H1 (cell line): ENCODE measurements around the gene ZNF407. TPM values are rescaled to one million over a fixed set of nuclear protein-coding genes. Genes with fewer than 3 reads are reported as not detected.

Experiments used
- CTCF ChIA-PET: fragments of 300-600 bp; sonication (Branson Sonifier 250); formaldehyde crosslinking; loops from one replicate; lab custom pipeline; 2021; ENCODE audit not compliant: partially characterized antibody; lab: Charles Lee
- POLR2A ChIA-PET: fragments of 300-600 bp; sonication (Branson Sonifier 250); formaldehyde crosslinking; loops from one replicate; lab custom pipeline; 2021; ENCODE audit warnings: inconsistent platforms; ENCODE audit not compliant: partially characterized antibody; lab: Charles Lee
- DNase-seq, 2 experiments: peaks; one replicate each; pipeline versions ENCODE4 v3.0.0 to v3.0.0-alpha.2; 2010 to 2022; ENCODE audit warnings: low spot score in 2 of 2, low read depth in 1 of 2, mixed read lengths in 1 of 2
- FAIRE-seq: peaks from 2 replicates; lab custom pipeline; 2011; peaks lifted over from hg19 to GRCh38; lab: Jason Lieb, UNC
- H2AFZ ChIP-seq: 2 replicates; pipeline ENCODE4 v1.8.1; 2012; ENCODE audit warnings: low read length, inconsistent platforms
- H2AK5ac ChIP-seq: 2 replicates; pipeline ENCODE4 v1.6.1; 2013; ENCODE audit warnings: low read depth, low read length
- H2BK120ac ChIP-seq: replicated peaks from 2 replicates; pipeline ENCODE3; 2013; ENCODE audit warnings: low read depth, low read length, inconsistent platforms
- H2BK12ac ChIP-seq: 2 replicates; pipeline ENCODE4 v1.6.1; 2013; ENCODE audit warnings: low read depth, low read length
- H2BK15ac ChIP-seq: 2 replicates; pipeline ENCODE4 v1.6.1; 2013; ENCODE audit warnings: low read length
- H2BK20ac ChIP-seq: 2 replicates; pipeline ENCODE4 v1.6.1; 2013; ENCODE audit warnings: low read length
- H2BK5ac ChIP-seq: 2 replicates; pipeline ENCODE4 v1.6.1; 2013; ENCODE audit warnings: low read depth, low read length
- H3K14ac ChIP-seq: 2 replicates; pipeline ENCODE4 v1.6.1; 2013; ENCODE audit warnings: inconsistent platforms; ENCODE audit not compliant: insufficient read length
- H3K18ac ChIP-seq: 2 replicates; pipeline ENCODE4 v1.6.1; 2013; ENCODE audit warnings: low read length; ENCODE audit errors: extremely low read depth
- H3K23ac ChIP-seq: 2 replicates; pipeline ENCODE4 v1.6.1; 2013; ENCODE audit warnings: inconsistent platforms; ENCODE audit not compliant: insufficient read length
- H3K23me2 ChIP-seq: 2 replicates; pipeline ENCODE4 v1.6.1; 2013; ENCODE audit warnings: low read depth, low read length
- H3K27ac ChIP-seq: 2 replicates; pipeline ENCODE4 v1.6.1; 2011; ENCODE audit warnings: low read depth, low read length, inconsistent platforms
- H3K27me3 ChIP-seq, 4 experiments: replicated peaks in 1 of 4; 1 replicate in 1 of 4; 2 replicates in 3 of 4; pipeline versions ENCODE4 v1.6.1 to v1.8.1; 2011 to 2013; ENCODE audit warnings: low read length in 3 of 4, mild to moderate bottlenecking in 3 of 4, inconsistent platforms in 2 of 4, mixed read lengths in 2 of 4, moderate library complexity in 1 of 4; ENCODE audit not compliant: control insufficient read depth in 3 of 4, insufficient read depth in 3 of 4; ENCODE audit errors: extremely low read depth in 1 of 4
- H3K36me3 ChIP-seq, 4 experiments: 2 replicates each; pipeline versions ENCODE4 v1.6.1 to v1.8.1; 2011 to 2013; ENCODE audit warnings: mild to moderate bottlenecking in 4 of 4, low read length in 3 of 4, moderate library complexity in 2 of 4, control low read depth in 1 of 4, inconsistent platforms in 1 of 4; ENCODE audit not compliant: insufficient read depth in 4 of 4, control insufficient read depth in 2 of 4
- H3K4ac ChIP-seq: replicated peaks from 2 replicates; pipeline ENCODE3; 2013; ENCODE audit warnings: low read length, low read depth, mixed read lengths, inconsistent platforms; ENCODE audit not compliant: insufficient read length
- H3K4me1 ChIP-seq, 4 experiments: replicated peaks in 1 of 4; 1 replicate in 1 of 4; 2 replicates in 3 of 4; pipeline versions ENCODE4 v1.6.1 to v1.8.1; 2011 to 2013; ENCODE audit warnings: low read length in 3 of 4, inconsistent platforms in 2 of 4, mixed read lengths in 1 of 4; ENCODE audit not compliant: insufficient read depth in 4 of 4, control insufficient read depth in 3 of 4
- H3K4me2 ChIP-seq, 2 experiments: 2 replicates each; pipeline versions ENCODE4 v1.6.1 to v1.8.1; 2011 to 2013; ENCODE audit warnings: low read depth in 2 of 2, low read length in 2 of 2, control low read depth in 1 of 2, inconsistent platforms in 1 of 2, mild to moderate bottlenecking in 1 of 2; ENCODE audit not compliant: insufficient read depth in 1 of 2
- H3K4me3 ChIP-seq, 4 experiments: fragments of 200-600, 300-600 bp in 1 of 4; sonication (generic), shearing (Covaris generic), sonication (Bioruptor Twin) in 1 of 4; 2 replicates each; pipeline versions ENCODE4 v1.5.1 to v1.8.1; 2011 to 2016; ENCODE audit warnings: low read length in 4 of 4, low read depth in 3 of 4, control low read depth in 2 of 4, inconsistent platforms in 2 of 4, mild to moderate bottlenecking in 2 of 4, mixed read lengths in 1 of 4, moderate library complexity in 1 of 4; ENCODE audit not compliant: insufficient read depth in 2 of 4; ENCODE audit errors: extremely low read depth in 1 of 4
- H3K56ac ChIP-seq: replicated peaks from 2 replicates; pipeline ENCODE3; 2013; ENCODE audit warnings: low read depth, mild to moderate bottlenecking, mixed read lengths, low read length, inconsistent platforms; ENCODE audit not compliant: insufficient read length
- H3K79me1 ChIP-seq: 2 replicates; pipeline ENCODE4 v1.6.1; 2013; ENCODE audit warnings: low read depth, low read length, control low read depth
- H3K79me2 ChIP-seq, 2 experiments: 2 replicates each; pipeline versions ENCODE4 v1.6.1 to v1.8.1; 2012 to 2013; ENCODE audit warnings: low read length in 2 of 2, mild to moderate bottlenecking in 2 of 2, inconsistent platforms in 1 of 2; ENCODE audit not compliant: insufficient read depth in 2 of 2, control insufficient read depth in 1 of 2
- H3K9ac ChIP-seq, 4 experiments: replicated peaks in 1 of 4; 1 replicate in 1 of 4; 2 replicates in 3 of 4; pipeline versions ENCODE4 v1.6.1 to v1.8.1; 2011 to 2013; ENCODE audit warnings: low read depth in 3 of 4, low read length in 3 of 4, control low read depth in 2 of 4, mild to moderate bottlenecking in 2 of 4, moderate library complexity in 2 of 4, inconsistent platforms in 1 of 4; ENCODE audit errors: extremely low read depth in 1 of 4
- H3K9me3 ChIP-seq, 2 experiments: 2 replicates each; pipeline versions ENCODE4 v1.6.1 to v1.8.1; 2012 to 2013; ENCODE audit warnings: mild to moderate bottlenecking in 2 of 2, moderate library complexity in 2 of 2, control low read depth in 1 of 2, inconsistent platforms in 1 of 2, low read depth in 1 of 2, low read length in 1 of 2, mixed read lengths in 1 of 2; ENCODE audit not compliant: insufficient read depth in 2 of 2
- H4K20me1 ChIP-seq, 2 experiments: replicated peaks in 1 of 2; 2 replicates each; pipeline versions ENCODE3 to v1.8.1; 2011 to 2013; ENCODE audit warnings: inconsistent platforms in 2 of 2, low read length in 2 of 2, mild to moderate bottlenecking in 1 of 2; ENCODE audit not compliant: insufficient read depth in 2 of 2, control insufficient read depth in 1 of 2
- H4K5ac ChIP-seq: 2 replicates; pipeline ENCODE4 v1.6.1; 2013; ENCODE audit warnings: low read length, low read depth, mixed read lengths, inconsistent platforms; ENCODE audit not compliant: insufficient read length
- H4K8ac ChIP-seq: 2 replicates; pipeline ENCODE4 v1.8.0; 2013; ENCODE audit warnings: mild to moderate bottlenecking, moderate library complexity, low read length, inconsistent platforms; ENCODE audit not compliant: insufficient read depth; ENCODE audit errors: extremely low read depth
- H4K91ac ChIP-seq: replicated peaks from 2 replicates; pipeline ENCODE3; 2013; ENCODE audit warnings: low read length, mixed read lengths, inconsistent platforms; ENCODE audit not compliant: insufficient read length
- BRCA1 ChIP-seq: IDR thresholded peaks from 2 replicates; pipeline ENCODE4 v1.6.1; 2012; ENCODE audit warnings: low read depth, low read length, improper control_type of control experiment
- NANOG ChIP-seq: IDR thresholded peaks from 2 replicates; pipeline ENCODE4 v1.6.1; 2011; ENCODE audit warnings: low read length, low read depth, mild to moderate bottlenecking, inconsistent platforms; ENCODE audit not compliant: insufficient read depth, poor library complexity, severe bottlenecking
- PHF8 ChIP-seq: fragments of 200-600 bp; sonication (generic); conservative IDR thresholded peaks from 2 replicates; pipeline ENCODE4 v1.7.1; 2012; ENCODE audit warnings: low read depth, mild to moderate bottlenecking, inconsistent platforms, low read length, moderate library complexity
- RBBP5 ChIP-seq: IDR thresholded peaks from 2 replicates; pipeline ENCODE4 v1.7.1; 2012; ENCODE audit warnings: low read depth, mild to moderate bottlenecking, inconsistent platforms, low read length, moderate library complexity, borderline replicate concordance
- SIX5 ChIP-seq: IDR thresholded peaks from 2 replicates; pipeline ENCODE4 v1.6.1; 2011; ENCODE audit warnings: mild to moderate bottlenecking, low read depth, low read length
- SP2 ChIP-seq: IDR thresholded peaks from 2 replicates; pipeline ENCODE4 v1.6.1; 2012; ENCODE audit warnings: mild to moderate bottlenecking, low read length, inconsistent platforms
- SRF ChIP-seq: IDR thresholded peaks from 2 replicates; pipeline ENCODE4 v1.6.1; 2011; ENCODE audit warnings: mild to moderate bottlenecking, low read depth, low read length, moderate library complexity
- WGBS, 2 experiments: shearing (Covaris generic) in 1 of 2; methylation state at CpG; one replicate each; pipeline versions ENCODE4 v1.1.6 to v1.1.7; 2013 to 2015; ENCODE audit warnings: low lambda C conversion rate in 2 of 2, mixed read lengths in 2 of 2, inconsistent platforms in 1 of 2, low coverage in 1 of 2, missing lambda C conversion rate in 1 of 2; ENCODE audit not compliant: insufficient replicate concordance in 2 of 2, insufficient coverage in 1 of 2, insufficient read length in 1 of 2; ENCODE audit errors: extremely low coverage in 1 of 2, missing lambda C conversion rate in 1 of 2; 5-methylcytosine and 5-hydroxymethylcytosine counted together
- polyA plus RNA-seq, 7 experiments: library from polyadenylated mRNA; depleted of rRNA in 3 of 7; stranded (reverse) in 5 of 7; unstranded in 2 of 7; fragments of >200 nt in 5 of 7; fragments of 200-250 nt in 2 of 7; gene quantifications; 1 replicate in 5 of 7; 2 replicates in 1 of 7; 4 replicates in 1 of 7; pipeline versions ENCODE4 v1.2.1 to v1.2.3, GENCODE V29; 2011 to 2013; ENCODE audit warnings: missing spikeins in 2 of 7, mixed read lengths in 2 of 7
- total RNA-seq: library from RNA; stranded (reverse); fragmentation: NEBNext Ultra II Directional; extraction: Animal tissue kit (Norgen Biotek cat#: 25700); gene quantifications from 2 replicates; pipeline ENCODE4 v1.2.1, GENCODE V29; 2021

ZNF407 gene
- total and polyA plus RNA-seq, 2 of the 8 experiments (the other 6 are each of a cell fraction or from before 2014, with no cell fraction given), result 1.5 to 6.8 TPM

DNA sequence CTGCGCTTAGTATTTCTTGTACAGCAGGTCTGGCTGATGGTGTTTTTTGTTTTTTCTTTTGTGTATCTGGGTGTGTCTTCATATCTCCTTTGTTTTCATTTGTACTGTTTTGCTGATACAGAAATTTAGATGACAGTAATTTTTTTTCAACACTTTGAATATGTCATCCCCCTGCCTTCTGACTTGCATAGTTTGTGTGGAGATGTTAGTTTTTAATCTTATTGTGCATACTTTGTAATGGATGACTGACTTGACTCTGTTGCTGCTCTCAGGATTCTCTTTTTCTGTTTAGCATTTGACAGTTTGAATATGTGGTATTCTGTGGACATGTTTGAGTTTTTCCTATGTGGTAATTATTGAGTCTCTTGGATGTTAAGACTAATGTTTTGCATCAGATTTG, 161.3 kb downstream of the ZNF407 start:
- no peak overlapping the region for H2BK5ac ChIP-seq
- no peak overlapping the region for H4K8ac ChIP-seq
- H3K14ac ChIP-seq, result no peak overlapping the region
- TF ChIP-seq BRCA1 (no peak), SP2 (no peak), PHF8 (no peak), SRF (no peak), SIX5 (no peak), RBBP5 (no peak), NANOG (no peak)
- H2AFZ ChIP-seq, result no peak overlapping the region
- H3K36me3 ChIP-seq, result no peaks in the 10 kb centered on the region
- H4K91ac ChIP-seq, result no peak overlapping the region
- H4K20me1 ChIP-seq, result no peaks in the 10 kb centered on the region
- no peak overlapping the region for H3K4me2 ChIP-seq
- WGBS, 2 experiments, result 94% methylated on average over 1 of the region's 1 CpG; no CpG with 5 or more reads in 1 of the 2 experiments
- POLR2A ChIA-PET, result no interaction called here
- H3K56ac ChIP-seq, result no peak overlapping the region
- no peaks in the 10 kb centered on the region for H3K79me1 ChIP-seq
- H3K79me2 ChIP-seq, result no peaks in the 10 kb centered on the region
- H2AK5ac ChIP-seq, result no peak overlapping the region
- no peak for FAIRE-seq
- H3K4me1 ChIP-seq, result no peaks in the 10 kb centered on the region; a peak in 1 of 7 replicates
- no peak overlapping the region for H2BK120ac ChIP-seq
- no peaks in the 10 kb centered on the region for H3K9me3 ChIP-seq
- no peak overlapping the region for H3K18ac ChIP-seq
- no peak overlapping the region for H2BK20ac ChIP-seq
- H3K27me3 ChIP-seq, result no peaks in the 10 kb centered on the region
- no peak overlapping the region for H3K9ac ChIP-seq
- H3K23me2 ChIP-seq, result no peaks in the 10 kb centered on the region
- CTCF ChIA-PET, result no interaction called here
- H4K5ac ChIP-seq, result no peak overlapping the region
- no peak overlapping the region for H3K23ac ChIP-seq
- H2BK15ac ChIP-seq, result no peak overlapping the region
- H3K27ac ChIP-seq, result no peak overlapping the region
- no peak for DNase-seq
- no peak overlapping the region for H3K4me3 ChIP-seq
- H2BK12ac ChIP-seq, result no peak overlapping the region
- no peak overlapping the region for H3K4ac ChIP-seq
